ENCODE results near the gene TMEM176B.

TMEM176B gene

DNA sequence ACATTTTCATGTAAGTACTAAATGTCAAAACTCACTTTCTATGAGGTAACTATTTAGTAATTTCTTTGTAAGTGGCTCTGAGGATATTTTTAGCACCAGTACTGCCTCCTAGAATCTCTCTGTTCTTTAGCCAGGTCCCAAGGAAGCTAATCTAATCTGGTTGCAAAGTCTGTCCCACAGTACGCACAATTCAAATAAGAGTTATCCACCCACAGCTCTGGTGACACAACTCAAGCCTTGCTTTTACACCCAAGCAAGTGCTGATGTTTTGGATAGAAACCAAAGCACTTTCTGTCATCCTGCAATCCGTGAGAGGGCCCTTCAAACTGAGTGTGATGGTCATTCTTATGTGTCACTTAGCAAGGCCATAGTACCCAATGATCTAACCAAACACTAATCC lies 48.5 kb downstream of the TMEM176B start:
- no peak for DNase-seq (ENCODE audit: low read depth)

DNA sequence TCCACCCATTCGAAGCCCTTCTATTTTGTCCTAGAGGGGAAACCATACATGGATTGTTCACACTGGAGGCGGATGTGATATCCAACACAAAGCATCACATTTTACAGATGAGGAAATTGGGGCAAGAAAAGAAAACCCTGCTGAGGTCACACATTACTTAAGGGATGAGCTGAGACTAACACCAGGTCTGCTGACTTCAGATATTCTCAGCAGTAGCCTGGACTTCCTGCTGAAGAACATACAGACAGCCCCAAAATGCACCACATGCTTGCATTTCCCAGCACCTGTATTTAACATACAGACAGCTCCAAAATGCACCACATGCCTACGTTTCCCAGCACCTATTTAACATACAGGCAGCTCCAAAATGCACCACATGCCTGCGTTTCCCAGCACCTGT lies 51.8 kb downstream of the TMEM176B start:
- no peak for DNase-seq (ENCODE audit: low read depth)

DNA sequence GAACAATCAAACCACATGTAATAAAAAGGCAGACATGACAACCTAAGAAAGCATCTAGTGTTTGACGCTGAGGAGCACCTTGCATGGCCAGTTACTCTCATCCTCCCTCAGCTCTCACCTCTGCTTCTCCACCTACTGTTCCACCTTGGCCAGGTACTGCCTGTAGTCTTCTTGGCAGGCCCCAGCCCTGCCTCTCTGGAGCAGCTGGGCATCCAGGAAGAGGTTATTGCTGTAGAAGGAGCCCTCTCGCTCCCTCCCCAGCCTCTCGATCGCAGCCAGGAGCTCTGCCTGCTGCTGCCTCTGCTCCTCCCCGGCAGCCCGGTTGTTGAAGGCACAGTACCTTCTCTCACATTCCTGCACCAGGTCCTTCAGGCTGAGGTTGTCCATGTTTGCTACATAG lies 53.2 kb downstream of the TMEM176B start:
- DNase-seq (ENCODE audit: low read depth), result no peak

DNA sequence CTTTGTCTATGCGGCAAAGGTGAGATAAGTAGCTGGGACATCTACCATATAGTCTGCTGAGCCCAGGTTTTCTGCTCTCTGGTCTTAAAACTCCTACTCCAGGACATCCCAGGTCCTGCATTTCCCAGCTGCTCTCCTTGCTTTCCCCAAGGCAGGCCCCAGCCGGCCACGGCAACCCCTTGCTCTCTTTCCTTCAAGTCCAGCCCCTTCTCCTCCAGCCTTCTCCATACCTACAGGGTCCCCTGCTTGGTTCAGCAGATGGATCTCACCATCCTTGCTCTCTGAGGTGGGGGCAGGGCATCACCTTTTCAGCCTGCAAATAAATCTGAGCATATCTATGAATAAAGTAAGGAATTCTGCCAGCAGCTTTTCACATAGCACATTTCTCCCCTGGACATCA lies 54.3 kb downstream of the TMEM176B start:
- DNase-seq (ENCODE audit: low read depth), result no peak

DNA sequence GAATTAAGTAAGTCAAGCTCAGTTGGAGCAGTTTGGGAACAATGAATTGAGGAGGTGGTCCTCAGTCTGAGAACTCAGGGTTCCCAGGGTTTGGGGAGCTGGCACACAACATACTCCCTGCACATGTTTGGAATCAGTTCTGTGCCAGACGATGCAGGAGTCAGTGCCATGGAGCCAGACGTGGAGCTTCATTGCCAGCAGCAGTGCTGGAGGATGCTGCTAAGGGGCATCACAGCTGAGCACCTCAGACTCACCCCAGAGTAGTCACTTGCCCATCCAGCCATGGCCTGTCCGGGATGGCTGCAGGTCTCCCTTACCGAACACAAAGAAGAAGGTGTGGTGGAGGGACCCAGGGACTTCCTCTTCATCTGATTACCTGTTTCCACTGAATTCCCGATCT lies 55.1 kb downstream of the TMEM176B start:
- no peak for DNase-seq (ENCODE audit: low read depth)

DNA sequence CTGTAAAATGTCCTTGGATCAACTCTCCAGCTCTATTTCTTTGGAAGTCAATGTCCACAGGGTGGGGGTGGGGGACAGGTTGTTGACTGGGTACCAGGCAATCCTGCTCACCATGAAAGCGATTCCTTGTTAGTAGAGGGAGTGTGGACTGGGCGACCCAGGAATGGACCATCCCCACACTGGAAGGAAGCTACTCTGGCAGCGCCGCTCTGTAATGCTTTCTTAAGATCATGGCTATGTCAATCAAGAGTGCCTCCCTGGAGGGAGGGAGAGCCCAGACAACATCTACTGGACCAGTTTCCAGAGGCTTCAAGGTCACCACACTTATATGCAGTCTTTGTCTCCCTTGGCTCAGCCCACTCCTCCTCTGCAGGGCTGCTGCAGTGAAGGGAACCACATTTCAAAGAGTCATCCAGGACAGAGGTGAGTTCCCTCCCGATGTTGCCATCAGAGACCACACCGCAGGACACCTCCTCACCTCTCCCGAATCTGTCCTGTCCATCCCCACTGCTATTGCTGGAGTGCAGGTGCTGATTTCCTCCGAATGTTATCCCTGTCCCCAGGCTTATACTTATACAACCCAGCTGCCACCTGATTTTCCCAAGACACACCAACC lies 56.0 kb downstream of the TMEM176B start:
- DNase-seq (ENCODE audit: low read depth), result no peak

DNA sequence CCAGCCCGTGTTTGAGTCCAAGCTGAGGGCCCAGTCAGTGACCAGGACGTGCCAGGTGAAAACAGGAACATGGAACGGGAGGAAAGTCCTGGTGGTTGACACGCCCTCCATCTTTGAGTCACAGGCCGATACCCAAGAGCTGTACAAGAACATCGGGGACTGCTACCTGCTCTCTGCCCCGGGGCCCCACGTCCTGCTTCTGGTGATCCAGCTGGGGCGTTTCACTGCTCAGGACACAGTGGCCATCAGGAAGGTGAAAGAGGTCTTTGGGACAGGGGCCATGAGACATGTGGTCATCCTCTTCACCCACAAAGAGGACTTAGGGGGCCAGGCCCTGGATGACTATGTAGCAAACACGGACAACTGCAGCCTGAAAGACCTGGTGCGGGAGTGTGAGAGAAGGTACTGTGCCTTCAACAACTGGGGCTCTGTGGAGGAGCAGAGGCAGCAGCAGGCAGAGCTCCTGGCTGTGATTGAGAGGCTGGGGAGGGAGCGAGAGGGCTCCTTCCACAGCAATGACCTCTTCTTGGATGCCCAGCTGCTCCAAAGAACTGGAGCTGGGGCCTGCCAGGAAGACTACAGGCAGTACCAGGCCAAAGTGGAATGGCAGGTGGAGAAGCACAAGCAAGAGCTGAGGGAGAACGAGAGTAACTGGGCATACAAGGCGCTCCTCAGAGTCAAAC lies 57.7 kb downstream of the TMEM176B start:
- DNase-seq (ENCODE audit: low read depth), result no peak

Measured in GM04503 (cell line).